DOHH2 (cell line): ENCODE results near the gene BRD7.

ENCODE experiments used
- H3F3A ChIP-seq: fragments of 200-600 bp; sonication (generic), shearing (Covaris generic); 2 replicates; pipeline ENCODE4 v1.6.0; 2016; ENCODE audit warnings: antibody characterized with exemption, mild to moderate bottlenecking; ENCODE audit not compliant: control insufficient read depth, insufficient read depth
- H3K27ac ChIP-seq: fragments of 200-600 bp; sonication (generic); 2 replicates; pipeline ENCODE4 v1.5.1; 2014; ENCODE audit warnings: low read depth, mild to moderate bottlenecking, low read length, moderate library complexity
- H3K27me3 ChIP-seq: fragments of 200-600 bp; sonication (generic); 2 replicates; pipeline ENCODE4 v1.6.1; 2014; ENCODE audit warnings: mild to moderate bottlenecking, low read length, mixed read lengths; ENCODE audit not compliant: control insufficient read depth
- H3K36me3 ChIP-seq: fragments of 200-600 bp; sonication (generic); 2 replicates; pipeline ENCODE4 v1.6.1; 2014; ENCODE audit warnings: mild to moderate bottlenecking, low read length, moderate library complexity, mixed read lengths; ENCODE audit not compliant: control insufficient read depth
- H3K4me1 ChIP-seq: fragments of 200-600 bp; sonication (generic); 2 replicates; pipeline ENCODE4 v1.6.1; 2014; ENCODE audit warnings: mild to moderate bottlenecking, low read length, mixed read lengths; ENCODE audit not compliant: control insufficient read depth
- H3K4me2 ChIP-seq: fragments of 200-600 bp; sonication (generic); 2 replicates; pipeline ENCODE4 v1.6.0; 2014; ENCODE audit warnings: mild to moderate bottlenecking, low read length, moderate library complexity
- H3K4me3 ChIP-seq: fragments of 200-600 bp; sonication (generic); 2 replicates; pipeline ENCODE4 v1.5.1; 2014; ENCODE audit warnings: mild to moderate bottlenecking, low read length, mixed read lengths
- H3K79me2 ChIP-seq: fragments of 200-600 bp; sonication (generic); 2 replicates; pipeline ENCODE4 v1.6.1; 2014; ENCODE audit warnings: mild to moderate bottlenecking, low read length, mixed read lengths; ENCODE audit not compliant: control insufficient read depth
- H3K9me2 ChIP-seq: fragments of 200-600 bp; sonication (generic); replicated peaks from 2 replicates; pipeline ENCODE4 v1.6.1; 2014; ENCODE audit warnings: mild to moderate bottlenecking, low read length, mixed read lengths; ENCODE audit not compliant: control insufficient read depth
- H3K9me3 ChIP-seq: fragments of 200-600 bp; sonication (generic); 2 replicates; pipeline ENCODE4 v1.6.1; 2014; ENCODE audit warnings: antibody characterized with exemption, low read length, mixed read lengths; ENCODE audit not compliant: control insufficient read depth, insufficient read depth
- H4K20me1 ChIP-seq: fragments of 200-600 bp; sonication (generic); 2 replicates; pipeline ENCODE4 v1.6.0; 2014; ENCODE audit warnings: low read depth, mild to moderate bottlenecking, antibody characterized with exemption, low read length, moderate library complexity; ENCODE audit not compliant: control insufficient read depth, insufficient read depth
- EZH2phosphoT487 ChIP-seq: fragments of 200-600 bp; sonication (generic); IDR thresholded peaks from 2 replicates; pipeline ENCODE4 v1.6.1; 2017; ENCODE audit warnings: borderline replicate concordance, mild to moderate bottlenecking, antibody characterized with exemption, low read length, moderate library complexity, mixed read lengths
- TF ChIP-seq, protein P1 (sequence below): fragments of 200-600 bp; sonication (generic); IDR thresholded peaks from one replicate; pipeline ENCODE4 v1.5.1; 2014; ENCODE audit warnings: antibody characterized with exemption, mild to moderate bottlenecking, low read depth, low read length; ENCODE audit not compliant: poor library complexity, severe bottlenecking

BRD7 gene

DNA sequence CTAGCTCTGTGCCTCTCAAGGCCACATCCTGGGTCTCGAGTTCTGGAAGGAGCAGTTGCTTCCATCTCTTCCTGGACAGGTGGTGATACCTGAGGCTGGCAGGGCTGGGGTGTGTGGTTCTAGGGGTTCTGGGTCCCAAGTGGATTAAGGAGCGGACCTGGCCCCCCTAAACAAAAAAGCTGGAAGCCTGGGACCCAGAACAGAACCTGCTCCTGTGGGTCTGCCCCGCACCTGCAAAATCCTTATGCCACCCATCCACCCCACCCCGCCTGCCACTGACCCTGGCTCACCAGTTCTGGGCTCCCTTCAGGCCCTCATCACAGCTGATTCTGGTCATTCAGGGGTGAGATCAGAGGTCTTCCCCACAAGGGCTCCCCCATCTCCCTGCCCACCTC is 57.7 kb downstream of the BRD7 start:
- TF ChIP-seq, protein P1, sequence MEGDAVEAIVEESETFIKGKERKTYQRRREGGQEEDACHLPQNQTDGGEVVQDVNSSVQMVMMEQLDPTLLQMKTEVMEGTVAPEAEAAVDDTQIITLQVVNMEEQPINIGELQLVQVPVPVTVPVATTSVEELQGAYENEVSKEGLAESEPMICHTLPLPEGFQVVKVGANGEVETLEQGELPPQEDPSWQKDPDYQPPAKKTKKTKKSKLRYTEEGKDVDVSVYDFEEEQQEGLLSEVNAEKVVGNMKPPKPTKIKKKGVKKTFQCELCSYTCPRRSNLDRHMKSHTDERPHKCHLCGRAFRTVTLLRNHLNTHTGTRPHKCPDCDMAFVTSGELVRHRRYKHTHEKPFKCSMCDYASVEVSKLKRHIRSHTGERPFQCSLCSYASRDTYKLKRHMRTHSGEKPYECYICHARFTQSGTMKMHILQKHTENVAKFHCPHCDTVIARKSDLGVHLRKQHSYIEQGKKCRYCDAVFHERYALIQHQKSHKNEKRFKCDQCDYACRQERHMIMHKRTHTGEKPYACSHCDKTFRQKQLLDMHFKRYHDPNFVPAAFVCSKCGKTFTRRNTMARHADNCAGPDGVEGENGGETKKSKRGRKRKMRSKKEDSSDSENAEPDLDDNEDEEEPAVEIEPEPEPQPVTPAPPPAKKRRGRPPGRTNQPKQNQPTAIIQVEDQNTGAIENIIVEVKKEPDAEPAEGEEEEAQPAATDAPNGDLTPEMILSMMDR, result no peak
- no peak for TF ChIP-seq EZH2phosphoT487
- Histone ChIP-seq H3K36me3 (peaks cover 28% of the 10 kb centered on the region), H3K79me2 (no peaks in the 10 kb centered on the region), H3K4me2 (no peak overlapping the region), H3K27ac (no peak overlapping the region), H3K9me2 (no peaks in the 10 kb centered on the region), H3K9me3 (no peaks in the 10 kb centered on the region), H3K27me3 (no peaks in the 10 kb centered on the region), H3K4me3 (no peak overlapping the region), H3K4me1 (no peaks in the 10 kb centered on the region), H3F3A (no peaks in the 10 kb centered on the region; the same call in 1 of the 2 replicates), H4K20me1 (no peaks in the 10 kb centered on the region)

DNA sequence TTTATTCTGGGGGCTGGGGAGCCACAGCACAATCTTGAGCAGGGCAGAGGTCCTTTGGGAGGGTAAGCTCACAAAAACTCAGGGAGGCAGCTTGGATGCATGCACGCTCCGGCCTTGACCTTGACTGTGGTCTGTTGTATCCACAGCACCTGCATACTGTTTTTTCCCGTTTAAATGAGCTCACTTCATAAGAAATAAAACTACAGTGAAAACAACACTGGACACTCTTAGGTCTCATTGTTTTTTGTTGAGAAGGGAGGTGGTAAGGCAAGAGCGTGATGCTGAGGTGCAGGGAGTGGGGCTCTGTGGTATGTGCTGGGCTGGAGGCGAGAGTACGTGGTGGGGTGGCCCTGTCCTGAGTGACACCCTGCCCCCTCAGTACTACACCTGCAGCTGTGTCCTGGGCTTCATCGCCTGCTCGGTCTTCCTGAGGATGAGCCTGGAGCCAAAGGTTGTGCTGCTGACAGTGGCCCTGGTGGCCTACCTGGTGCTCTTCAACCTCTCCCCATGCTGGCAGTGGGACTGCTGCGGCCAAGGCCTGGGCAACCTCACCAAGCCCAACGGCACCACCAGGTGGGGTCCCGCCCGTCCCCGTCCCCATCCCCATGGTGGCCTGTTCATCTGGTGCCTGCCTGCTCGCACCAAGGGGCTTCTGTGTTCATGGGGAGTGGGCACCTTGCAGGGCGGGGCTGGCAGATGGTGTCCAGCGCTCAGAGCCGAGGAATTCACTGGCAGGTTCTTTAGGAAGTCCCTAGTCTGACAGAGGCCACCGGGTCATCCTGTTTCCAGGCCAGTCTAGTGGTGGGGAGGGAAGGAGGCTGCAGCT is 58.3 kb downstream of the BRD7 start:
- no peak overlapping the region for H3K27ac ChIP-seq
- peaks cover 22% of the 10 kb centered on the region for H3K36me3 ChIP-seq
- no peak overlapping the region for H3K4me3 ChIP-seq
- H4K20me1 ChIP-seq, result no peaks in the 10 kb centered on the region
- H3K27me3 ChIP-seq, result no peaks in the 10 kb centered on the region
- TF ChIP-seq EZH2phosphoT487, result no peak
- TF ChIP-seq, protein P1, result no peak
- H3K9me2 ChIP-seq, result no peaks in the 10 kb centered on the region
- no peaks in the 10 kb centered on the region; the same call in 1 of the 2 replicates for H3F3A ChIP-seq
- no peaks in the 10 kb centered on the region for H3K4me1 ChIP-seq
- H3K79me2 ChIP-seq, result no peaks in the 10 kb centered on the region
- no peak overlapping the region for H3K4me2 ChIP-seq
- no peaks in the 10 kb centered on the region for H3K9me3 ChIP-seq

DNA sequence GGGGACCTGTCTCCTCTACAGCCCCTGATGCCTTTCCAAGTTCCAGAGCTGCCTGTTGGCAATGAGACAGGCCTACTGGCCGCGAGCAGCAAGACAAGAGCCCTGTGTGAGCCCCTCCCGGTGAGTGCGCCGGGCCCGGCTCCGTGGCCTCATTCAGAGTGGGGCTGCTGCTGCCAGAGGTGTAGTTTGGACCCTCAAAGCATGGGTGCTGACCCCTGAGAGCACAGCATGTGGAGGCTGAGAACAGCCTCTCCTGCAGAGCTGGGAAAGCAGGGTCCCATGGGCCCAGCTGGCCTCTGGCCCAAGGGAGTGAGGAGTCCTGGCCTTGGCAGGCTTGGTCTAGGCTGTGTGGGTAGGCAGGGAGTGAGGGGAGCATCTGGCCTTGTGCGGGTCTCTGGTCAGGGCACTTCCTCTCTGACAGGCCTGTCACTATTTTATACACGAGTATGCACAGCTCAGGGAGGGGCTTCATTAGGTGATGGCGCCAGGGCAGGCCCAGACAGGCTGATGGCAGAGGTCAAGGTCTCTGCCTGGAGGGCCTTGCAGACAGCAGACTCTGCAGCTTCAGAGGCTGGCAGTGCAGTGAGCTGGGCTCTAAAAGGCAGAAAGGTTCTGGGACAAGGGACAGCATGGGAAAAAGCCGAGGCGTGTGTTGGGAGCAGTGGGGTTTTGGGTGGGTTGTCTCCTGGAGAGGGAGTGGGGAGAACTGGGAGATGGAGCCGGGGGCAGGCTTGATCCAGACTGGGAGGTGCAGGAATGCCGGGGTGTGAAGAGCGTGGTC is 59.1 kb downstream of the BRD7 start:
- TF ChIP-seq, protein P1, result no peak
- TF ChIP-seq EZH2phosphoT487, result no peak
- Histone ChIP-seq H3K4me1 (no peaks in the 10 kb centered on the region), H3F3A (no peaks in the 10 kb centered on the region; the same call in 1 of the 2 replicates), H3K36me3 (peaks cover 14% of the 10 kb centered on the region), H3K79me2 (no peaks in the 10 kb centered on the region), H3K4me2 (no peak overlapping the region), H3K9me2 (no peaks in the 10 kb centered on the region), H3K27ac (no peak overlapping the region), H3K27me3 (no peaks in the 10 kb centered on the region), H3K9me3 (no peaks in the 10 kb centered on the region), H3K4me3 (no peak overlapping the region), H4K20me1 (no peaks in the 10 kb centered on the region)
